GM18907 (cell line): Measurements from ENCODE around the gene PGAP6.
"Not testable (repeated sequence)": the region's sequence is repeated elsewhere in the genome, so short reads cannot be mapped to it uniquely, and the experiment has no call there.

ENCODE experiments used
- ATAC-seq: cut with Tn5 transposase; IDR thresholded peaks from one replicate; pipeline ENCODE4 v1.9.1; 2021; ENCODE audit warnings: mild to moderate bottlenecking, moderate library complexity; ENCODE audit not compliant: unreplicated experiment

The PGAP6 gene

GRCh38 chr16:381789-382717, at the start of gene PGAP6:
PGAP6 (minus strand) TSS chr16:381978; CDS start chr16:381821, 157 bp downstream.
- ATAC-seq: peak; percentile 47

GRCh38 chr16:430904-431303, 49.1 kb upstream of the PGAP6 start:
- ATAC-seq: no peak

GRCh38 chr16:427250-427649, 45.5 kb upstream of the PGAP6 start:
- ATAC-seq: no peak

- no peak for ATAC-seq
Measured at GRCh38 chr16:426906-427249, 45.1 kb upstream of the PGAP6 start.

GRCh38 chr16:426115-426905, 44.5 kb upstream of the PGAP6 start:
- ATAC-seq: no peak

GRCh38 chr16:425740-426114, 43.9 kb upstream of the PGAP6 start:
- peak; percentile 37 for ATAC-seq

GRCh38 chr16:425082-425718, 43.4 kb upstream of the PGAP6 start, which contains the start of gene RAB11FIP3:
RAB11FIP3 (plus strand) TSS chr16:425649; CDS start chr16:426007, 358 bp downstream.
- peak; percentile 76 for ATAC-seq

- no peak for ATAC-seq
Measured at GRCh38 chr16:424623-425081, 42.9 kb upstream of the PGAP6 start.

- no peak for ATAC-seq
Measured at GRCh38 chr16:424033-424622, 42.4 kb upstream of the PGAP6 start.

- not testable (repeated sequence) for ATAC-seq
Measured at GRCh38 chr16:422179-422578, 40.4 kb upstream of the PGAP6 start.

- ATAC-seq: not testable (repeated sequence)
Measured at GRCh38 chr16:415170-415498, 33.4 kb upstream of the PGAP6 start.

GRCh38 chr16:414395-415169, 32.8 kb upstream of the PGAP6 start:
- ATAC-seq: no peak

- ATAC-seq: no peak
Measured at GRCh38 chr16:411576-412265, 29.9 kb upstream of the PGAP6 start.

GRCh38 chr16:410516-411178, 28.9 kb upstream of the PGAP6 start:
- ATAC-seq: no peak

- no peak for ATAC-seq
Measured at GRCh38 chr16:407253-407652, 25.5 kb upstream of the PGAP6 start.

- no peak for ATAC-seq
Measured at GRCh38 chr16:405548-406506, 24.0 kb upstream of the PGAP6 start.

GRCh38 chr16:404971-405486, 23.3 kb upstream of the PGAP6 start:
- no peak for ATAC-seq
